ENCODE results near the gene CCDC106.

The CCDC106 gene

GRCh38 chr19:55647732-55648584, at the start of gene CCDC106:
CCDC106 (plus strand) TSS chr19:55648212; CDS start chr19:55649047, 835 bp downstream.
- DNase-seq: no peak

GRCh38 chr19:55598719-55599467, 49.1 kb upstream of the CCDC106 start:
- peak; percentile 79 for DNase-seq

- peak; percentile 81 for DNase-seq
These were observed 48.6 kb upstream of the CCDC106 start, which contains the start of gene FIZ1 for GRCh38 chr19:55599468-55599841. FIZ1 (minus strand) TSS chr19:55599517; CDS start chr19:55597865, 1,652 bp downstream.

GRCh38 chr19:55599842-55600661, 48.0 kb upstream of the CCDC106 start, which contains the start of gene ZNF524:
ZNF524 (plus strand) TSS chr19:55600288; CDS start chr19:55602113, 1,825 bp downstream.
- no peak for DNase-seq

GRCh38 chr19:55600662-55601028, 47.4 kb upstream of the CCDC106 start:
- no peak for DNase-seq

- DNase-seq: no peak
These were observed 46.9 kb upstream of the CCDC106 start for GRCh38 chr19:55601084-55601483.

- no peak for DNase-seq
These were observed 45.7 kb upstream of the CCDC106 start for GRCh38 chr19:55602104-55603001.

GRCh38 chr19:55603115-55603514, 44.9 kb upstream of the CCDC106 start:
- no peak for DNase-seq

GRCh38 chr19:55603581-55604292, 44.3 kb upstream of the CCDC106 start:
- DNase-seq: no peak

GRCh38 chr19:55605207-55605636, 42.8 kb upstream of the CCDC106 start:
- DNase-seq: peak; percentile 77

GRCh38 chr19:55605637-55606470, 42.2 kb upstream of the CCDC106 start, which contains the start of gene ZNF865:
ZNF865 (plus strand) TSS chr19:55605647; CDS start chr19:55613619, 7,972 bp downstream.
- DNase-seq: no peak

- DNase-seq: no peak
These were observed 41.6 kb upstream of the CCDC106 start for GRCh38 chr19:55606471-55606787.

GRCh38 chr19:55606817-55607216, 41.2 kb upstream of the CCDC106 start:
- DNase-seq: no peak

- DNase-seq: no peak
These were observed 38.7 kb upstream of the CCDC106 start for GRCh38 chr19:55609326-55609725.

GRCh38 chr19:55611300-55611982, 36.6 kb upstream of the CCDC106 start:
- no peak for DNase-seq

- DNase-seq: no peak
These were observed 35.9 kb upstream of the CCDC106 start for GRCh38 chr19:55611983-55612645.

- DNase-seq: no peak
These were observed 34.6 kb upstream of the CCDC106 start for GRCh38 chr19:55613396-55613795.

- no peak for DNase-seq
These were observed 33.9 kb upstream of the CCDC106 start for GRCh38 chr19:55613930-55614710.
